KMS-11 (cell line): ENCODE results near the gene C15orf62.

ENCODE experiments used
- H2AFZ ChIP-seq: fragments of 200-600 bp; sonication (generic); 2 replicates; pipeline ENCODE4 v1.6.1; 2016; ENCODE audit warnings: antibody characterized with exemption, mixed run types, low read depth
- H3K27ac ChIP-seq: fragments of 200-600 bp; sonication (generic); 2 replicates; pipeline ENCODE4 v1.6.1; 2016; ENCODE audit warnings: mild to moderate bottlenecking, mixed run types
- H3K27me3 ChIP-seq: fragments of 200-600 bp; sonication (generic); 2 replicates; pipeline ENCODE4 v1.6.1; 2017; ENCODE audit warnings: mild to moderate bottlenecking, low read depth, mixed run types, moderate library complexity; ENCODE audit not compliant: insufficient read depth
- H3K36me3 ChIP-seq: fragments of 200-600 bp; sonication (generic); 2 replicates; pipeline ENCODE4 v1.6.1; 2017; ENCODE audit warnings: mild to moderate bottlenecking, mixed run types; ENCODE audit not compliant: insufficient read depth
- H3K4me1 ChIP-seq: fragments of 200-600 bp; sonication (generic); 2 replicates; pipeline ENCODE4 v1.6.1; 2016; ENCODE audit warnings: mild to moderate bottlenecking, low read depth, mixed run types; ENCODE audit not compliant: poor library complexity, severe bottlenecking
- H3K4me2 ChIP-seq: fragments of 200-600 bp; sonication (generic); 2 replicates; pipeline ENCODE4 v1.7.0; 2016; ENCODE audit warnings: mild to moderate bottlenecking, mixed run types
- H3K4me3 ChIP-seq: fragments of 200-600 bp; sonication (generic); IDR thresholded peaks from 2 replicates; pipeline ENCODE4 v1.6.1; 2017; ENCODE audit warnings: low read depth, low read length, mixed read lengths; ENCODE audit not compliant: insufficient read depth
- H3K79me2 ChIP-seq: fragments of 200-600 bp; sonication (generic); 2 replicates; pipeline ENCODE4 v1.6.1; 2016; ENCODE audit warnings: low read depth, mixed run types; ENCODE audit not compliant: insufficient read depth
- H3K9ac ChIP-seq: fragments of 200-600 bp; sonication (generic); 2 replicates; pipeline ENCODE4 v1.6.1; 2016; ENCODE audit warnings: mild to moderate bottlenecking, mixed run types
- H4K20me1 ChIP-seq: fragments of 200-600 bp; sonication (generic); 2 replicates; pipeline ENCODE4 v1.6.1; 2016; ENCODE audit warnings: mild to moderate bottlenecking, mixed run types; ENCODE audit not compliant: insufficient read depth
- TF ChIP-seq, protein P1 (sequence below): fragments of 200-600 bp; sonication (generic); conservative IDR thresholded peaks from 2 replicates; pipeline ENCODE4 v1.6.1; 2017; ENCODE audit warnings: low read depth, mild to moderate bottlenecking, antibody characterized with exemption, low read length, moderate library complexity, mixed read lengths

Gene C15orf62

DNA sequence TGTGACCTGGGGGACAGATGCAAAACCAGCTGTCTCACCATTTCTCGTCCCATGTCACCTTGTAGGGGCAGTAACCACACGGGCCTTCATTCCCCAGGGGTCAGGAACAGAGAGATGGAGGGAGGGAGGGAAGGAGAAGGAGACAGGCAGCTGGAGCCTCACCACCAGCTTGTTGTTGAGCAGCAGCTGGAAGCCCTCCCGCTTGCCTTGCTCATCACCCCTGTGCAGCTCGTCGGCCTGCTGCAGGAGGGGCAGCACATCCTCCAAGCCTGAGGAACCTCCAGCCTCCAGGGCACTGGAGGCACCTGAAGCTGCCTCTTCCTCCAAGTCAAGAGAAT lies 25.0 kb upstream of the C15orf62 start:
- peak overlapping the region; percentile 90 for H3K4me2 ChIP-seq
- H4K20me1 ChIP-seq, result no peaks in the 10 kb centered on the region
- no peak overlapping the region for H3K4me3 ChIP-seq
- peaks cover 2% of the 10 kb centered on the region; the same call in 1 of the 2 replicates for H3K36me3 ChIP-seq
- no peak overlapping the region for H2AFZ ChIP-seq
- TF ChIP-seq, protein P1, sequence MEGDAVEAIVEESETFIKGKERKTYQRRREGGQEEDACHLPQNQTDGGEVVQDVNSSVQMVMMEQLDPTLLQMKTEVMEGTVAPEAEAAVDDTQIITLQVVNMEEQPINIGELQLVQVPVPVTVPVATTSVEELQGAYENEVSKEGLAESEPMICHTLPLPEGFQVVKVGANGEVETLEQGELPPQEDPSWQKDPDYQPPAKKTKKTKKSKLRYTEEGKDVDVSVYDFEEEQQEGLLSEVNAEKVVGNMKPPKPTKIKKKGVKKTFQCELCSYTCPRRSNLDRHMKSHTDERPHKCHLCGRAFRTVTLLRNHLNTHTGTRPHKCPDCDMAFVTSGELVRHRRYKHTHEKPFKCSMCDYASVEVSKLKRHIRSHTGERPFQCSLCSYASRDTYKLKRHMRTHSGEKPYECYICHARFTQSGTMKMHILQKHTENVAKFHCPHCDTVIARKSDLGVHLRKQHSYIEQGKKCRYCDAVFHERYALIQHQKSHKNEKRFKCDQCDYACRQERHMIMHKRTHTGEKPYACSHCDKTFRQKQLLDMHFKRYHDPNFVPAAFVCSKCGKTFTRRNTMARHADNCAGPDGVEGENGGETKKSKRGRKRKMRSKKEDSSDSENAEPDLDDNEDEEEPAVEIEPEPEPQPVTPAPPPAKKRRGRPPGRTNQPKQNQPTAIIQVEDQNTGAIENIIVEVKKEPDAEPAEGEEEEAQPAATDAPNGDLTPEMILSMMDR, result no peak
- H3K79me2 ChIP-seq, result no peaks in the 10 kb centered on the region; the same call in 1 of the 2 replicates
- H3K27ac ChIP-seq, result peak overlapping the region; percentile 98
- no peaks in the 10 kb centered on the region for H3K27me3 ChIP-seq
- peak overlapping the region; percentile 77; the same call in 1 of the 2 replicates for H3K9ac ChIP-seq
- H3K4me1 ChIP-seq, result peaks cover 90% of the 10 kb centered on the region

DNA sequence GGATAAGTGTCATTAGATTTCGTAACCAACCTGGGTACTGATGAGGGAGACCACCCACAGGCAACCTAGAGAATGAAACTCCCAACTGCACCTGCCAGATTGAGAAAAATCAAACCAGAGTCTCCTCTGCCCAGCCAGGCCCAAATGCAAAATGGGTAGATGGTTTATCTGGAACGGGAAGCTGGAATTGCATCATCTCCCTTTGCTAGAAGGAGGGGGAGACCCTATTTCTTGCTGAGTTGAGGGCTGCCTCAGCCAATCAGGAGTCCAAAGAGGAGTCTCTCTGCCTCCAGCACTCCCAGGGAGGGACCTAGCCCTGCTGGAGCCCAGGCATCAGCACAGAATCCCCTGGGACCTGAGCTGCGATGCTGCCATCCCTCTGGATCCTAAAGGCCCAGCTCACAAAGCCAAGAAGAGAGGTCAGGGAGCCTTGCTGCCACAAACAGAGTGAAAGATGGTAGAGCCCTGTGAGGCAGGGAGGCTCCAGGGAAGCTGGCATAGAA lies 22.8 kb upstream of the C15orf62 start:
- Histone ChIP-seq H2AFZ (no peak overlapping the region), H3K4me3 (no peak overlapping the region), H4K20me1 (no peaks in the 10 kb centered on the region), H3K36me3 (peaks cover 2% of the 10 kb centered on the region; the same call in 1 of the 2 replicates), H3K27me3 (no peaks in the 10 kb centered on the region), H3K4me1 (peaks cover 68% of the 10 kb centered on the region), H3K4me2 (peak overlapping the region; percentile 90; the same call in 1 of the 2 replicates), H3K79me2 (peaks cover 5% of the 10 kb centered on the region; the same call in 1 of the 2 replicates), H3K9ac (no peak overlapping the region), H3K27ac (peak overlapping the region; percentile 24; the same call in 1 of the 2 replicates)
- TF ChIP-seq, protein P1, result no peak

DNA sequence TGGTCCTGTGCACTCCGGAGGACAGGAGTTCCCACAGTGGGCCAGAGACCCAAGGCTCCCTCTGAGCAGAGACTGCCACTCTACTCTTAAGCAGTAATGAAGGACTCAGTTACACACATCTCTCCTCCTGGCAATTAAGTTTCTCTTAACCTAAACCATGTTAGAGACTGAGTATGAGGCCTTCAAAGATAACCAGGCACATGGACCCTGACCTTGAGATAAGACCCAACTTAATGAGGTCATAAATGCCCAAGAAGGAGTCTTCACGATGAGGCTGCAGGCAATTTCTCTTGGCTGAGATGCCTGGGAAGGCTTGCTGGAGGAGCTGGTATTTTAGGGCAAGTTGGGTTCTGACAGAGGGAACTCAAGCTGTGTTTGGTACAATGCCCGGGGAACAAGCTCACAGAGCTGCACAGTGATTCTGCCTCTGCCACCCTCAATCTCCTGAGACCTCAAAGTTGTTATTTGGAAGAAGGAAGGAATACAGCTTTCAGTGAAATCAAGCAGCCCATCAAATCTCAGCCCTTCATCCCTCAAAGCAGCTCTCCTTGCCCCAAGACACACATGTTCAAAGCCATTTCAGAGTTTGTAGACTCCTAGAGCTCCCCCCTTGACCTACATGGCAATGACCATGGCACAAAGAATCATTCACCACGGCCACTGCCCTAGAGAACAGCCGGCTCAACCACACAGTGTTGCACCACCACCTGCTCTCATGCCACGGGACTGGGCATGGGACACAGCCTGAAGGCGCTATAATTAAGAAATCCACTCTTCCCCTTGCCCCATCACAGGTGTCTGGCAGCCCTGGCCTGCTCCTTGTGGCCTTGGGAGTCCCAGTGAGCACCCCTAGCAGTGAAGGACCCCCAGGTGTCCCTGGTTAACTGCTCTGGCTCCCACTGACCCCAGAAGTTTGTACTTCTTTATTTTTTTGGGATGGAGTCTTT lies 21.8 kb upstream of the C15orf62 start:
- Histone ChIP-seq H3K4me3 (no peak overlapping the region), H4K20me1 (no peaks in the 10 kb centered on the region), H2AFZ (no peak overlapping the region), H3K4me2 (peak overlapping the region; percentile 9; the same call in 1 of the 2 replicates), H3K36me3 (peaks cover 2% of the 10 kb centered on the region; the same call in 1 of the 2 replicates), H3K27me3 (no peaks in the 10 kb centered on the region), H3K4me1 (peaks cover 66% of the 10 kb centered on the region), H3K79me2 (peaks cover 14% of the 10 kb centered on the region), H3K9ac (no peak overlapping the region), H3K27ac (peak overlapping the region; percentile 24; the same call in 1 of the 2 replicates)
- TF ChIP-seq, protein P1, result no peak

DNA sequence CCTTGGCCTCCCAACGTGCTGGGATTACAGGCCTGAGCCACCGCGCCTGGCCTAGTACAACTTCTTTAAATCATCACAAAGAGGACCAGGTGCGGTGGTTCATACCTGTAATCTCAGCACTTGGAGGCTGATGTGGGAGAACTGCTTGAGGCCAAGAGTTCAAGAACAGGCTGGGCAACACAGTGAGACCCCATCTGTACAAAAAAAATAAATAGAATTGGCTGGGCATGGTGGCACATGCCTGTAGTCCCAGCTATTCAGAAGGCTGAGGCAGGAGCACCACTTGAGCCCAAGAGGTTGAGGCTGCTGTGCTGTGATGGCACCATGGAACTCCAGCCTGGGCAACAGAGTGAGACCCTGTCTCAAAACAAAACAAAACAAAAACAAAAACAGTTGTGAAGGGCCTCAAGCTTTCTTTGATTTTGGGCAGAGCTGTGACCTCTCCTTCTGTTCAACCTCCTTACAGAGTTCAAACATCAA lies 20.6 kb upstream of the C15orf62 start:
- Histone ChIP-seq H4K20me1 (no peaks in the 10 kb centered on the region), H2AFZ (no peak overlapping the region), H3K9ac (no peak overlapping the region), H3K27me3 (no peaks in the 10 kb centered on the region), H3K79me2 (peaks cover 26% of the 10 kb centered on the region), H3K4me3 (no peak overlapping the region), H3K36me3 (peaks cover 2% of the 10 kb centered on the region; the same call in 1 of the 2 replicates), H3K27ac (no peak overlapping the region), H3K4me2 (no peak overlapping the region), H3K4me1 (peaks cover 65% of the 10 kb centered on the region)
- TF ChIP-seq, protein P1, result no peak
